GM12878 (cell line): ENCODE results near the gene UNCX. TPM values are rescaled to one million over a fixed set of nuclear protein-coding genes. Genes with fewer than 3 reads are reported as not detected.

Experiments used
- ATAC-seq: fragments of 200-7000 bp; cut with Tn5 transposase; 3 replicates; pipeline ENCODE4 v1.9.1; 2020; ENCODE audit warnings: mild to moderate bottlenecking, moderate library complexity
- BruUV-seq: library from RNA; stranded (reverse); fragments of 400-500 nt; replicated peaks from 2 replicates; lab custom pipeline; 2021; lab: Mats Ljungman, UMichigan
- CTCF ChIA-PET: fragments of 300-600 bp; sonication (Branson Sonifier 250); formaldehyde crosslinking; extraction: SDS; loops from one replicate; lab custom pipeline; 2021; ENCODE audit warnings: inconsistent platforms; lab: Yijun Ruan, JAX
- POLR2A ChIA-PET: fragments of 350-600 bp; formaldehyde crosslinking; extraction: SDS; loops from one replicate; lab custom pipeline; 2021; ENCODE audit warnings: inconsistent platforms; lab: Charles Lee
- RAD21 ChIA-PET: fragments of 300-600 bp; sonication (Branson Sonifier 250); formaldehyde crosslinking; loops from one replicate; lab custom pipeline; 2023; ENCODE audit warnings: antibody characterized with exemption; ENCODE audit not compliant: unreplicated experiment; lab: Charles Lee
- SMC1A ChIA-PET: fragments of 300-600 bp; sonication (Branson Sonifier 250); formaldehyde crosslinking; loops from one replicate; lab custom pipeline; 2023; ENCODE audit not compliant: unreplicated experiment, uncharacterized antibody; lab: Charles Lee
- DNase-seq: peaks from one replicate; pipeline ENCODE4 v3.0.0-alpha.2; 2011; ENCODE audit warnings: low read depth, low spot score
- FAIRE-seq: peaks from 3 replicates; lab custom pipeline; 2011; peaks lifted over from hg19 to GRCh38; lab: Jason Lieb, UNC
- H2AFZ ChIP-seq: 2 replicates; pipeline ENCODE4 v1.6.0; 2011; ENCODE audit warnings: low read depth, low read length, control low read depth; ENCODE audit not compliant: control insufficient read depth
- H3K27ac ChIP-seq: 2 replicates; pipeline ENCODE4 v1.5.1; 2011; ENCODE audit warnings: control low read depth; ENCODE audit not compliant: control insufficient read depth, insufficient read depth
- H3K27me3 ChIP-seq, 2 experiments: replicated peaks in 1 of 2; 2 replicates each; pipeline versions ENCODE4 v1.6.0 to v1.6.1; 2011; ENCODE audit warnings: low read length in 1 of 2; ENCODE audit not compliant: control insufficient read depth in 2 of 2, insufficient read depth in 2 of 2
- H3K36me3 ChIP-seq, 2 experiments: 2 replicates each; pipeline ENCODE4 v1.5.1; 2011; ENCODE audit warnings: low read length in 1 of 2; ENCODE audit not compliant: control insufficient read depth in 2 of 2, insufficient read depth in 2 of 2
- H3K4me1 ChIP-seq: 2 replicates; pipeline ENCODE4 v1.6.1; 2011; ENCODE audit warnings: mild to moderate bottlenecking, low read length, moderate library complexity, mixed read lengths; ENCODE audit not compliant: control insufficient read depth, insufficient read depth
- H3K4me2 ChIP-seq: 2 replicates; pipeline ENCODE4 v1.6.0; 2011; ENCODE audit warnings: control low read depth; ENCODE audit not compliant: control insufficient read depth, insufficient read depth
- H3K4me3 ChIP-seq: fragments of 200-600 bp; sonication (generic); 2 replicates; pipeline ENCODE4 v1.5.1; 2016
- H3K79me2 ChIP-seq: 2 replicates; pipeline ENCODE4 v1.6.0; 2011; ENCODE audit warnings: low read length; ENCODE audit not compliant: control insufficient read depth, insufficient read depth
- H3K9ac ChIP-seq: 2 replicates; pipeline ENCODE4 v1.8.0; 2011; ENCODE audit warnings: low read length, control low read depth, mixed read lengths; ENCODE audit not compliant: control insufficient read depth, insufficient read depth
- H3K9me3 ChIP-seq: replicated peaks from 3 replicates; pipeline ENCODE4 v1.5.1; 2011; ENCODE audit warnings: mild to moderate bottlenecking, low read length; ENCODE audit not compliant: control insufficient read depth, insufficient read depth
- H4K20me1 ChIP-seq: 2 replicates; pipeline ENCODE4 v1.6.0; 2011; ENCODE audit not compliant: control insufficient read depth, insufficient read depth
- CEBPZ ChIP-seq: fragments of 150-350 bp; IDR thresholded peaks from 2 replicates; pipeline ENCODE4 v1.6.1; 2016; ENCODE audit warnings: low read depth, low read length
- EZH2 ChIP-seq: IDR thresholded peaks from 2 replicates; pipeline ENCODE4 v1.6.1; 2012; ENCODE audit warnings: low read depth, mild to moderate bottlenecking, control low read depth, inconsistent platforms, low read length, borderline replicate concordance; ENCODE audit not compliant: control insufficient read depth
- IKZF1 ChIP-seq: fragments of 450-650 bp; conservative IDR thresholded peaks from 2 replicates; pipeline ENCODE4 v1.6.1; 2017; ENCODE audit warnings: antibody characterized with exemption, mild to moderate bottlenecking
- MXI1 ChIP-seq: fragments of 150-350 bp; IDR thresholded peaks from 2 replicates; pipeline ENCODE4 v1.6.1; 2011; ENCODE audit warnings: low read depth, mild to moderate bottlenecking, inconsistent platforms, low read length, improper control_type of control experiment
- NRF1 ChIP-seq: conservative IDR thresholded peaks from 2 replicates; pipeline ENCODE4 v1.6.1; 2011; ENCODE audit warnings: mild to moderate bottlenecking, low read depth, low read length, improper control_type of control experiment
- SREBF2 ChIP-seq: IDR thresholded peaks from 2 replicates; pipeline ENCODE4 v1.6.1; 2012; ENCODE audit warnings: mild to moderate bottlenecking, low read length
- SRF ChIP-seq, 2 experiments: IDR thresholded peaks; 2 replicates each; pipeline ENCODE4 v1.6.1; 2011; ENCODE audit warnings: low read depth in 2 of 2, low read length in 2 of 2, mild to moderate bottlenecking in 1 of 2, moderate library complexity in 1 of 2
- USF2 ChIP-seq: IDR thresholded peaks from 2 replicates; pipeline ENCODE4 v1.6.1; 2011; ENCODE audit warnings: low read depth, low read length, improper control_type of control experiment, borderline replicate concordance
- WGBS: methylation state at CpG from one replicate; pipeline ENCODE4 v1.1.6; 2016; ENCODE audit warnings: low lambda C conversion rate; ENCODE audit not compliant: insufficient replicate concordance, insufficient coverage; ENCODE audit errors: missing lambda C conversion rate; 5-methylcytosine and 5-hydroxymethylcytosine counted together
- in situ Hi-C: fragments of 300-500 bp; cut with MboI; formaldehyde crosslinking; loops from 9 replicates; pipeline ENCODE4 v1.14.3; 2018; ENCODE audit warnings: mixed read lengths
- intact Hi-C: fragments of 100-400 bp; cut with micrococcal nuclease; formaldehyde crosslinking; loops from one replicate; pipeline ENCODE4 v1.14.2; 2022; ENCODE audit not compliant: unreplicated experiment
- polyA plus RNA-seq, 11 experiments: library from polyadenylated mRNA; depleted of rRNA in 4 of 11; unstranded in 6 of 11; stranded (reverse) in 5 of 11; fragments of >200 nt; fragmentation: Nextera tagmentation in 4 of 11; fragmentation: Illumina TruSeq in 1 of 11; extraction: Ambion mirVana in 4 of 11; extraction: Trizol in 1 of 11; gene quantifications; 1 replicate in 1 of 11; 2 replicates in 10 of 11; pipeline versions ENCODE4 v1.2.1 to v1.2.3, GENCODE V29; 2011 to 2016; ENCODE audit warnings: inconsistent platforms in 2 of 11, missing spikeins in 2 of 11, low read depth in 1 of 11
- total RNA-seq, 4 experiments: library from RNA; depleted of rRNA in 3 of 4; stranded (reverse); fragments of >200 nt in 3 of 4; fragmentation: Illumina TruSeq in 1 of 4; extraction: Trizol in 1 of 4; gene quantifications; 2 replicates each; pipeline versions ENCODE4 v1.2.1 to v1.2.3, GENCODE V29; 2013 to 2021

The UNCX gene
- total and polyA plus RNA-seq, 10 of the 15 experiments (the other 5 are each of a cell fraction or from before 2014, with no cell fraction given) = not detected

GRCh38 chr7:1238931-1239802 is 6.5 kb downstream of the UNCX start (continued):
- no peak for TF ChIP-seq CEBPZ
- no peak for TF ChIP-seq IKZF1
- no peak for TF ChIP-seq SREBF2
- no peak for TF ChIP-seq MXI1

DNA sequence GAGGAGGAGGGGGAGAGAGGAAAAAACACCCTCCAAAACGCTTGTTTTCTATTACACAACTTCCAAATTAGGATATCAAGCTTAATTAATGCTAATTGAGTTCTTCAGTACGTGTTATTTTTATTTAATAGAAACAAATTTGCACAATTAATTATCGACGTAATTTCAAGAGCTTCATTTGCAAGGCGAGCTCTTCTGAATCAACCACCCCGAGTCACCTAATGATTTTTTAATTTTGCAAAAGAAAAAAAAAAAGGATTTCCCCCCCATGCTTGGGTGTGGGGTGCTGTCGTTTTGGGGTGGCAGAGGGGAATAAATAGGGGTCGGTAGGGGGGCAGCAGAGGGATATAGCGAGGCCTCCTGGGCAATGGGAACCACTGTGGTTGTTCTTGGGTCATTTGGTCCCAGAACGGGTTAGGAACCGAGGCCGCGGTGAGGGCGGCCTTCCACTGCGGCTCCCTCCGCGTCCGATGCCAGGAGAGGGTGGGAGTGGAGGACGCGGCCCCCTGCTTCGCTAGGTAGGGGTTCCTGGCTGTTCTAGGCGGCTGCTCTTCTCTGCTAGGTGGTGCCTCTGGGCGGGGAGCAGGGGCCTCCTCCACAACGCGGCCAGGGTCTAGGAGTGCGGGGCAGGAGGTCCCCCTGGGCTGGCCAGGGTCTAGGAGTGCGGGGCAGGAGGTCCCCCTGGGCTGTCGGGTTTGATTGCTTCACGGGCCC is 7.3 kb downstream of the UNCX start:
- Histone ChIP-seq H4K20me1 (no peaks in the 10 kb centered on the region), H3K4me1 (no peaks in the 10 kb centered on the region), H3K9me3 (no peaks in the 10 kb centered on the region), H3K27ac (no peak overlapping the region), H3K4me2 (no peak overlapping the region), H3K36me3 (no peaks in the 10 kb centered on the region), H3K27me3 (peaks cover 14 to 18% of the 10 kb centered on the region in 2 experiments), H3K79me2 (no peaks in the 10 kb centered on the region), H3K9ac (no peak overlapping the region), H2AFZ (no peak overlapping the region), H3K4me3 (no peak overlapping the region)
- intact Hi-C loops (no loop called here), in situ Hi-C loops (no loop called here)
- ChIA-PET POLR2A (no interaction called here), CTCF (no interaction called here), RAD21 (no interaction called here), SMC1A (no interaction called here)
- no peak for DNase-seq
- ATAC-seq = no peak
- WGBS = 23% methylated on average over 29 of the region's 29 CpGs
- BruUV-seq = no TSS peak
- 0 out of 2 replicates have a peak, but pooled peaks have one; percentile 71 for TF ChIP-seq EZH2
- no peak for TF ChIP-seq NRF1
- TF ChIP-seq SRF (IDR thresholded peaks at IDR 0.05; ENCODE audit: low read depth in 2 of 2, low read length in 2 of 2) = no peak
- TF ChIP-seq USF2 = no peak
- no peak for FAIRE-seq
